HG02970 (cell line): ENCODE data around the gene B3GAT1.
"Not testable (repeated sequence)": the region's sequence is repeated elsewhere in the genome, so short reads cannot be mapped to it uniquely, and the experiment has no call there.

ENCODE experiments used
- ATAC-seq: cut with Tn5 transposase; IDR thresholded peaks from one replicate; pipeline ENCODE4 v1.9.1; 2021; ENCODE audit warnings: mild to moderate bottlenecking, moderate library complexity, moderate number of reproducible peaks; ENCODE audit not compliant: unreplicated experiment, low FRiP score

Gene B3GAT1

DNA sequence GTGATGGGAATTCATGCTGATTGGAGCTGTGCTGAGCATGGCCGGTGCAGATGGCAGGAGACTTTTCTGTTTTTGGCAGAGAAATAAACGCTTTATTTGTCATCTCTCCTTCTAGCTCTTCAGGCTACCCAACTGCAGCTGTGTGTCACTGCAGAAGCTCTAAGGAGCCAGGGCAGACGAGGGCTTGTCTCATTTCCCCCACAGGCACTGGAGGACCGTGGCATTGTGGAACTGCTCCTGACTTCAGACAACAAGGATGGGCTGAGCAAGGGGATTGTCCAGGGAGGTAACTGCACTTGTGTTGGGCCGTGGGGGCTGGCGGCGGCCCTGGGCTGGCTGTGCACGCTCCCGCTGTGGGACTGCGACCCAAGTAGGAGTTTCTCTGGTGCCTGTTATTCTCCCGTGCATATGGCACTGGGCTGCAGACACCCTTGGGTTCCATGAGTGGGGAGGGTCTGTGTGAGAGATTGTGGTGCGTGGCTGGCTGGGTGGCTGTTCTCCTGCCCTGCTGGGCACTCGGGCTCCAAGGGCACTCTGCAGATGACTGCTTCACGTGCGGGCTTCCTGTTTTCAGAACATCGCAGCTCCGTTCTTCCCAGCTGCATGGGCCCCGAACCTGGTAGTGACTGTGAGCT lies 53.1 kb downstream of the B3GAT1 start:
- no peak for ATAC-seq

DNA sequence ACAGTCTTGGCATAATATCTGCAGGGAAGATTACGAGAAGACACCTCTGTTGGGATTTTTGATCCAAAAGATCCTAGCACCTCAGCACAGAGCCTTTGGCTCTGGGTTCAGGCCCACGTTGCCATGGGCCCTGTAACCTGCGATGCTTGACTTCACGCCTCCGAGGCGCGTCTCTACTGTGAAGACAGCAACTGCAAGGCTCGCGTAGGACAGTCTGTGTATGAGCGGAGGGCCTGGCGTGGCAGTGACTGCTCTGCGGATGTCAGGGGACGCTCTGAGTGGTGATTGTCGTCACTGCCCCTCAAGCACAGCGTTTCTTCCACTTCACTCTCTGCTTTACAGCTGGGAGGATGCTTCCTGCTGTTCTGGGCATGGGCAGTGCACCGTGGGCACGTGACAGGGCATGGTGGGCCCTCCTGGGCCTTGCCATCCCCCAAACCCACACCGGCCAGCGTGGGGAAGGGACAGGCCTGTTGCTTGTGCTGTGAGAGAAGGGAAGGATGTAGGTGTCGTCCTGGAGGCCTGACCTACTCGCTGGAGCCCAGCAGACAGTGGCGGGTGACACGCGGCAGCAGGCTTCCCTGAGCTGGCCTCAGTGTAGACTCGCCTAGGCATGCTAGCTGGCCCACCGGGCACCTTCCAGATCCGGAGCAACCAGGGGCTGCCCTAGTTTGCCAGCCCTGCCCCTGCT lies 53.7 kb downstream of the B3GAT1 start:
- ATAC-seq = no peak

DNA sequence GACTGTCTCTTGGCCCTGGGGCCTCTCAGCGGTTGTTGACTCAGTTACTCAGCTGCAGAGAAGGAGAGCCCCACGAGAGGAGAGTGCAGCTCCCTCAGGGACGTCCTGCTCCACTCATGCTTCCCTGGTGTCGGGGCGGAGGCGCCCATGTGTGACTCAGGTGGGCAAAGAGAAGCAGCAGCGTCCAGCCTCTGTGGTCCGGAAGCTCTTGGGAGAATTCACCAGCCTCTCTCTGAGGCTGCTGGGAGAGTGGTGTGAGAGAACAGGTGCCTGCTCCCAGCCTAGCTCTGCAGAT lies 54.5 kb downstream of the B3GAT1 start:
- ATAC-seq = no peak

DNA sequence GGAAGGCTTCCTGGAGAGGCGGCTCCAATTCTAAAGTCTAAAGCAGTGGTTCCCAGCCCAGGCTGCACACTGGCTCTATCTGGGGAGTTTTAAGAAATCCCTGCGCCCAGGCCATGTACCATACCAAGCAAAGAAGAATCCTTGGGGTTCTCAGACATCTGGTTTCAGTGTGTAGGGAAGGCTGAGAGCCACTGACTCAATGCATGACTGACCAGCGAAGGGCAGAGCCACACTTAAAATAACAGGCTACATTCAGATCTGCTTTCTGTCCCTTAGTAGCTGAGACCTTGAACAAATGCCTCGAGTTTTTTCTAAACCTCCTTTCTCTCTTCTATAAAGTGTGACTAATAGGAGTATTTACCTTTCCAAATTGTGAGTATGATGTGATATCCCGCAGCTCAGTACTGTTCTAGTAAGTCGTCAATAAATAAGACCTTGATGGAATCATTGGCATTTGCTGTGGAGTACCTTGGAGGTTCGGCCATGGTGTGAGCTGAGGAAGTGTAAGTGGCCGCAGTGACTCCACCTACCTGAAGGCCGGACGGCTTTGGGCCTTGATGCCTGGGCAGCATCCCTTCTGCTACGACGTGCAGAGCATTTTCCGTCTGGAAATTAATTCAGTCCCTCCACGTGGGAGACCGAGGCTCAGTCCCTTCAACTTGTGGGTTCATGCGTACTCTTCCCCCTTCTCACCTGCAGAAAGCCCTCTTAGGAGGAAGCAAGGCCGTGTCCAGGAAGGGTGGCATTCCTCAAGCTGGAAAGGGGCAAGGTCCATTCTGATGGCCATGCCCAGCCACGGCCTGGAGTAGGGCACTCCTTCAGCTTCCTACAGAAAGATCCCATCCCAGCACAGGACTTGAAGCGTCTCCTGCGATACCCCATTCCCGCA lies 55.1 kb downstream of the B3GAT1 start:
- no peak for ATAC-seq

- no peak for ATAC-seq
These were observed 56.4 kb downstream of the B3GAT1 start for GRCh38 chr11:134355656-134356055.

GRCh38 chr11:134355136-134355535 lies 56.9 kb downstream of the B3GAT1 start:
- ATAC-seq = no peak

DNA sequence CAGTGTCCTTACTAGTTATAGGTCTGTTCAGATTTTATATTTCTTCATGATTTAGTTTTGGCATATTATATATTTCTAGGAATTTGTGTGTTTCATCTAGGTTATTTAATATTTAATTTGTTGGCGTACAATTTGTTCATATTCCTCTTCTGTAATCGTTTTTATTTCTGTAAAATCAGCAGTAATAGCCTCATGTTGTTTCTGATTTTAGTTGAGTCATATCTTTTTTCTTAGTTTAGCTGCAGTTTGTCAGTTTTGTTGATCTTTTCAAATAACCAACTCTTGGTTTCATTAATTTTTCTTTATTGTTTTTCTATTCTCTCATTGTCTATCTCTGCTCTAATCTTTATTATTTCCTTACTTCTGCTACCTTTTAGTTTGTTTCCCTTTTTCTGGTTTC lies 59.9 kb downstream of the B3GAT1 start:
- ATAC-seq = no peak

DNA sequence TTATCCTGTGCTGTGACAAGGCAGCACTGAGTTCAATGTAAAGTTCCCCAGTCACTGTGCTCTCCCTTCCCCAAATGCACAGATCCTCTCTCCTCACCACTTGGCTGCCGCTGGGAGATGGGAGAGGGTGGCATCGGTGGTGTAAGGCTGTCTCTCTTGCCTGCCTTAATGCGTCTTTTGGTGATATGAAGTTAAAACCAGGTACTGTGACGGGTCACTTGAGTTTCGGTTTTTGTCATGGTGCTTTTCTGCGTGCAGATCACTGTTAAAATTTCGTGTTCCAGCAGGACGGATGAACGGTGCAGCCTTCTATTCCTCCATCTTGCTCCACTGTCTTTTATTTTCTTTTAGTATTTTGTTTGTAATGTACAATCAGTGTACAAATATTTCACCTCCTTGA lies 61.7 kb downstream of the B3GAT1 start:
- no peak for ATAC-seq

DNA sequence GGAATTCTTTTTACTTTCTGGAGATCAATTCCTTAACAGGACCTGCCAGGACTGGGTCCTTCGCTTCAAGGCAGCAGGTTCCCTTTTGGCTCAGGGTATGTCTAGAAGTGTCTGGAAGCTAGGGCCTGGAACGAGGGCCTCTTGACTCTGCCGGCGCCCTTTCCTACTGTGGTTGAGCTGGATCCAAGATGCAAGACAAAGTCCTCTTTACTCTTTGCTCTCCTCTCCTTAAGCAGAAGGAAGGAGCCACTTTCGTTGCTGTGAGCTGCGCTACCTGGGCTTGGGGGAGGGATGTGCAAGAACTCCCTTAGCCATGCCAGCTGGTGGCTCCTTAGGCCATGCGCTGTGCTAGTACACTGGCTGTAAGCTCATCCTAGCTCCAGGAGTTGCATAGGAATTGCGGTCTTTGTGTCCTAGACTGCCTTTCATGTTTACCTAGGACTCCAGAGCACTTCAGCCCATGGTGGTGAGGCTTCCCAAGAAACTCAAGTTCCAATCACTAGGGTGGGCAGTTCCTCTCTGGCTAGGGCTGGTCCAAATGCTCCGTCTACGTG lies 62.2 kb downstream of the B3GAT1 start:
- no peak for ATAC-seq

DNA sequence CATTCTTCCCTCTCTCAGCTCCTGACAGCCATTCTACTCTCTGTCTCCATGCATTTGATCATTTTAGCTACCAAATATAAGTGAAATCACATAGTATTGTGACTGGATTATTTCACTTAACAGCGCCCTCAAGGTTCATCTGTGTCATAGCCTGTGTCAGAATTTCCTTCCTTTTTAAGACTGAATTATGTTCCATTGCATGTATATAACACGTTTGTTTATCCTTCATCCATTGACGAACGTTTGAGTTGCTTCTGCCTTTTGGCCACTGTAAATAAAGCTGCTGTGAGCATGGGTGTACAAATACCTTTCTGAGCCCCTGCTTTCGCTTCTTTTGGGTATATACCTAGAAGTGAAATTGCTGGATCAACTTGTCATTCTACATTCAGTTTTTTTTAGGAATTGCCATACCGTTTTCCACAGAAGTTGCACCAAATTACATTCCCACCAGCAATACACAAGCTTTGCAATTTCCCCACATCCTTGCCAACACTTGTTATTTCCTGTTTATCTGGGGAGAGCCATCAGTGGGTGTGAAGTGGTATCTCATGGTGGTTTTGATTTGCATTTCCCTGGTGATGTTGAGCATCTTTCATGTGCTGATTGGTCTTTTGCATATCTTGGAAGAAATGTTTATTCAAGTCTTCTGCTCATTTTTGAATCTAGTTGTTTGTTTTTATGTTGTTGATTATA lies 62.8 kb downstream of the B3GAT1 start:
- ATAC-seq = no peak

GRCh38 chr11:134347441-134347840 lies 64.6 kb downstream of the B3GAT1 start:
- ATAC-seq = no peak

- no peak for ATAC-seq
These were observed 65.1 kb downstream of the B3GAT1 start for GRCh38 chr11:134346976-134347350.

DNA sequence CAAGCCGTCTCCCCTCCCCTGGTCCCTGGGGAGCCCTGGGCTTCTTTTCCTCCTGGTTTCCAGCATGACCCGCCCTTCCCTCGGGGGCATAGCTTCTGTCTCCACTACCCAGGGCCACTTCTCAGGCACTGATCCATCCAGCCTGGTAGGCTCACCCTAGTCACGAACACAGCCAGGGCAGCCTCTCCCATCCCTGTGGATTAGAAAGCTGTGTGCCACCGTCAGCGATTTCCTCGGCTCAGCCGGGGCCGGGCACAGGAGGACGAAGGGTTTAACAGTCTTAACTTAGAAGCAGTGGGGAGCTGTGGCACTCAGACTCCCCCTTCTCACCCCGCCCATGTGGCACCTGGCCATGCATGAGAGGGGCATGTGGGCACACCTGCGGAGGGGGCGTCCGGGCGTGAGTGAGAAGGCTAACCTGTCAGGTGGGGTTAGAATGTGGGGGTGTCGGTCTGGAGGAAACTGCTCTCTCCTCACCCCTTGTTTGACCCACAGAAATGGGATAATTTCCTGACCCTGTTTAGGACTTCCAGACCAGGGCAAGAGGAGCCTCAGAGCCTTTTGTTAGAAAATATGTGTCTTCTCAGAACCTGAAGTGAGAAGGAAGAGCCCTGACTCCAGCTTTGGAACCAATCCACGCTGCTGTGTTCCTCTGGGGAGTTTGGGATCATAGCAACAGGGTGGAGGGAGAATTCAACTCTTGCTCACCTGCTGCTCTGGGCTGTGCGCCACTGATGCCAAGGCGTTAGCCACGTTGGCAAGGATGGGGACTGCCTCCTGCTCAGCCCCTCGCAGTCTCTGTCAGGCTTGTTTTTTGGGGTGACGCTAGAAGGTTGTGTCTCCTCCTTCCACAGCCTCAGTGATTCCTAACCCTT lies 65.7 kb downstream of the B3GAT1 start:
- no peak for ATAC-seq

DNA sequence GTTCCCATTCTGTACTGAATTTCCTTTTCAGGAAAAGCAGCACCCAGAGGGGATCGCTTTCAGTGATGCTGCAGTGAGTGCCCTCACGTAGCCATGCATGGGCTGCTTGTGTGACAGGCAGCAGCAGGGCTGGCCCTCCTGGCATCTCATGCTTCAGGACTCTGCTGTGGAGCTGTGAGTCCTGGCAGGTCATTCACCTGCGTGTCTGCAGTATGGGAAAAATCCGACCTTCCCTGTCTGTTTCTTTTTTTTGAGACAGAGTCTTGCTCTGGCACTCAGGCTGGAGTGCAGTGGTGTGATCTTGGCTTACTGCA lies 66.8 kb downstream of the B3GAT1 start:
- ATAC-seq = no peak

DNA sequence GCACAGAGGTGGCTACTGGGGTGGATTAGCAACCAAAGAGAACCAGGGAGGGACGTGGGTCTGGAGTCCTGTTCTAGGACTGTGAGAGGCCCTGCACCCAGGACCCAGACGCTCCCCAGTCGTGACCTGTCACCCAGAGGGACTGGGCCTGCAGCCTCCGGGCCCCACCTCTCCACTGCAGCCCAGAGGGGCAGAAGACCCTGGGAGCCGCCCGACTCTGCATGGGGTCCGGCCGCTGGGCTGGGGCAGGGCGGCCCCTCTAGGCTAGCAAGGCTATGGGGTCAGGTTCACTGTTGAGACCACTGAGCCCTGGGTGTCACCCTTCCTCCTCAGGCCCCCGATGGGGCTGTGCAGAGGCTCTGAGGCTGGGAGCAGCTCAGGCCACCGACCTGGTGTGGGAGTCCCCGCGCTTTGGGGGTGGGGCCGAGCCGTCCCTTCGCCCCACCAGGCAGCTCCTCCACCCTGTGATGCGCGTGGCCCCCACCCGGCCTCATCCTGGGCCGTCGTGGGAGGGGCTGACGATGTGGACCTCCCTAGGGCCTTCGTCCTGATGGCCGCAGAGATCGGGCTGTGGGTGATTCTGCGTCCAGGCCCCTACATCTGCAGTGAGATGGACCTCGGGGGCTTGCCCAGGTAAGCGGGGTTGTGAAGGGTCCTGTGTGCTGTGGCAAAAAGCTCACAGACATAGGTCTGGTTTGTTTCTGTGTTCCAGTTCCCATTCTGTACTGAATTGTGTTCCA lies 67.4 kb downstream of the B3GAT1 start:
- not testable (repeated sequence) for ATAC-seq

DNA sequence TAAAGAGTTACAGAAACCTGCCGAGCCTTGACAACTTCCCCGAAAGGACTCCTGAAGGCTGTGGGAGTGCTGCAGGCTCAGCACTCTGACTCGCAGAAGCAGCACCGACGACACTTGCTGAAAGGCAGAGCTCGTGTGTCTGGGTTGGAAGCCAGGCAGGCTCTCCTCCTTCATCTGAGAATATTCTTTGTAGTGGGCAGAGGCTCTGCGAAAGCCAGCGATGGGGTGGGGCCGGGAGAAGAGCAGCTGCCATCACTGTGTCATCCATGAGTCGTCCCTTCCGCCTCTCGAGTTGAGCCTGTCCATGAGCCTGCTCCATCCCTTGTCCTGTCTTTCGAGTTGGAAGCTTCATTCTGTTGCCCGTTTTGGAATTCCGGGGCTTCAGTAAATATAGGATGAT lies 68.4 kb downstream of the B3GAT1 start:
- ATAC-seq = no peak

GRCh38 chr11:134342572-134343340 lies 69.3 kb downstream of the B3GAT1 start:
- ATAC-seq = no peak

- no peak for ATAC-seq
These were observed 70.1 kb downstream of the B3GAT1 start for GRCh38 chr11:134341805-134342571.
